CMK (cell line): ENCODE results near the gene DCDC2B.
"Not testable (repeated sequence)": the region's sequence is repeated elsewhere in the genome, so short reads cannot be mapped to it uniquely, and the experiment has no call there.

ENCODE experiments used
- DNase-seq: peaks from one replicate; pipeline ENCODE4 v3.0.0-alpha.2; 2010; ENCODE audit warnings: low read depth

The DCDC2B gene

DNA sequence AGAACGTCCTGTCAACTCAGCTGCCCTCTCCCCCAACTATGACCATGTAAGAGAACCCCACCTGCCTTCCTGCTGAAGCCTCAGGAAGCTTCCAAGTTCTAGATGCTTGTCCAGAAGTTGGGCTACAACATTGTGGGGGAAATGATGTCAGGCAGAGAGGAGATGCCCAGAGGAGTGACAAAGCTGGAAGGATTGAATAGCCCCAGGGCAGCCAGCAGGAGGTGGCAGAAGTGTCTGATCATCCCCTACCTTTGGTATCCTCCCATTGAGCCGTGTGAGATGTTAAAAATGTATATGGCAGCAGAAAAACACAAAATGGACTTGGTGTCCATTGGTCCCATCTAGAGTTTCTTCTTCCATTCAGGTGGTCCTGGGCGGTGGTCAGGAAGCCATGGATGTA, 19.9 kb downstream of the DCDC2B start:
- DNase-seq = no peak

- no peak for DNase-seq
Observed at GRCh38 chr1:32231843-32232432, 23.0 kb downstream of the DCDC2B start.

DNA sequence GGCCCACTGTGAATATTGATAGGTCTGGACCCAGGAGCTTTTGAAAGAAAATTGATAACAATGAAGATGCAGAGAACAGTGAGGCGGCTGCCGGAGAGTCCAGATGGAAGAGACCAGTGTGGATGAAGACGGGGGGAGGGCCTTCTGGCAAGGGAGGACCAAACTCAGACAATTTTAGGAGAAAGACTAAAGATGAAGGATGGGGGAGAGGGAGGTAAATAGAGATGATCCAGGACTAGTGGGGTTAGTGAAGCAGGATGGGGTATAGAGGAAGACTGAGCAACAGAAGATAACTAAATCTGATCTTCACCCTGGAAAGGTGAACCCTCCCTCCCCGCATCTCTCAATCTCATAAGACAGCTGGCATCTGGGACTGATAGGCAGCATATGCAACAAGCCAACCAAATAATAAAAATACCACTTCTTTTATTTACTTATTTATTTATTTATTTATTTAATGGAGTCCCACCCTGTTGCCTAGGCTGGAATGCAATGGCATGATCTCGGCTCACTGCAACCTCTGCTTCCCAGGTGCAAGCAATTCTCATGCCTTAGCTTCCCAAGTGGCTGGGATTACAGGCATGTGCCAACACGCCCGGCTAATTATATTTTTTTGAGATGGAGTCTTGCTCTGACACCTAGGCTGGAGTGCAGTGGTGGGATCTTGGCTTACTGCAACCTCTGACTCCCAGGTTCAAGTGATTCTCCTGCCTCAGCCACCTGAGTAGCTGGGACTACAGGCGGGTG, 23.8 kb downstream of the DCDC2B start:
- DNase-seq = no peak

GRCh38 chr1:32234792-32235191, 25.9 kb downstream of the DCDC2B start:
- no peak for DNase-seq

- no peak for DNase-seq
Observed at GRCh38 chr1:32239337-32239736, 30.4 kb downstream of the DCDC2B start.

DNA sequence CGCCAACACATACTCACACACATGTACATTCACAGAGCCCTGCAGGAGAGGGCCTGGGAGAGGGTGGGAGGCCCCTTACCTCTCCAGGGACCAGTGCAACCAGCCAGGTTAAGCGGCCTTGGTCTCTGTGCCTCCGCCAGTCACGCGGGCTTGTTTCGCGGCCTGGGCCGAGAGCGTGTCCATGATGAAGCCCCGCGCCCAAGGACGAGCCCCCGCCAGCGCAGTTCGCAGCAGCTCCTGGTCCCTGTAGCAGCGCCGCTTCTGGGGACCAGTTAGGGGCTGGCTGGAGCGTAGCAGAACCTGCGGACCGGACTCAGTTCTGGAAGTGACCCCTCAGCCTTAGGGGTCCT, 30.9 kb downstream of the DCDC2B start:
- DNase-seq = no peak

- no peak for DNase-seq
Observed at GRCh38 chr1:32240140-32240951, 31.5 kb downstream of the DCDC2B start.

DNA sequence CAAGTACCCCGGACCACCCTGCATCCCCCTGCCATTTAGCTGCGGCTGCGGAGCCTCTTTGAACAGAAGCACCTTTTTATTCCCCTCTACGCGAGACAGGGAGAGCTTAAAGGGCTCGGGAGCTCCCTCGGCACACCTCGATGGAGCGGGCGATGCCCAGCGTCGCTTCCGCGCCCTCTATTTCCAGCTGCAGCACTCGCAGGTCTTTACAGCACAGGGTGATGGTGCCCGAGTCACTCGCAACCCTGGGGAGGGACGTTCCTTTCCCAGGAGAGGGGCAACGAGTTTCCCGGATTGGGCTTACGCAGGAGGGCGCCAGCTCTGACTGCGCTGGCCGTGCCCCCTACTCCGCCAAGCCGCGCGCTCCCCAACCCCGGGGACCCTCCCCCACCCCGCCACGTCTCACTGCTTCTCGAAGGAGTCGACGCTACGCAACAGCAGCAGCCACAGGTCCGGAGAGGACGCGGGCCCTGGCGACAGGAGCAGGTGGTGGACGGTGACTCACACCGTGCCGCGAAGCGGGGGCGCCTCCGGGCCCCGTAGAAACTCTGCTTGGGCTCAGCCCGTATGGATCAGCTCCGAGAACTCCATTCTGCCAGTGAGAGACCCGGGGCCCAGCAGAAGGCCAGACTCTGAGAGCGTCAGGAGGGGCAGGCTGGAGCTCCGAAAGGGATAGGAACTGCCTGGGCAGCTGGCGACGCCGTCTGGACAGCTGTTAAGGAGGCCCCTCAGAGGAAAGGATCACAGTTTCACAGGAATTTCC, 32.3 kb downstream of the DCDC2B start:
- DNase-seq = no peak

GRCh38 chr1:32242341-32242851, 33.5 kb downstream of the DCDC2B start:
- no peak for DNase-seq

DNA sequence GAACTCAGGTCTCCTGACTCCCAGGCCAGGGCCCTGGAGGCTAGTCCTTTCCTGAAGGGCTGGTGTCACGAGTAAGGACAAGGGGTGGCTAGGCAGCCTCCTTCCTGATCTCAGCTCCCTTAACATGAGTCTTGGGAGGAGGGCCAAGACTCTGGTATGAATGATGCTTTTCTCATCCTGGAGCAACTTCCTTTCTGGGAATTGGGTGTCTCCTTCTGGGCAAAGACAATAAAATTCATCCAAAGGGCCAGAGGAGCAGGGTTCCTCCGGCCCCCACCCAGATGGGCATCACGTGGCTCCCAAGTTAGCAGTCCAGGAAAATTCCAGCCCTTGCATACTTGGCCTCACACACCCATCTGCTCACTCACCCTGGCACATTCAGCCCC, 38.0 kb downstream of the DCDC2B start, which contains the start of gene FAM167B:
FAM167B (plus strand) TSS at position 335 of the 386 bp plus-strand sequence. CDS start 200 bp downstream, outside the sequence.
- DNase-seq = no peak

DNA sequence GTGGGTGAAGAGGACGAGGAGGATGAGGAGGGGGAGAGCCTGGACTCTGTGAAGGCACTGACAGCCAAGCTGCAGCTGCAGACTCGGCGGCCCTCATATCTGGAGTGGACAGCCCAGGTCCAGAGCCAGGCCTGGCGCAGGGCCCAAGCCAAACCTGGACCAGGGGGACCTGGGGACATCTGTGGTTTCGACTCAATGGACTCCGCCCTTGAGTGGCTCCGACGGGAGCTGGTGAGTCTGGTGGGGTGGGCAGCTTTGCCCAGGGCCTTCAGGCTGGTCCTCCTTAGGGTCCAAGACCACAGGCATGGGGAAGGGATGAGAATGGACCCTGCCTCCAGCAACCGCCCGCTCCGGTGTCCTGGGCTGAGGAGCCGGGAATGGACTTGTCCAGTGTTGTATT, 38.6 kb downstream of the DCDC2B start:
- no peak for DNase-seq

GRCh38 chr1:32247983-32248889, 39.3 kb downstream of the DCDC2B start:
- DNase-seq = peak; percentile 44

GRCh38 chr1:32249831-32250525, 41.1 kb downstream of the DCDC2B start:
- no peak for DNase-seq

DNA sequence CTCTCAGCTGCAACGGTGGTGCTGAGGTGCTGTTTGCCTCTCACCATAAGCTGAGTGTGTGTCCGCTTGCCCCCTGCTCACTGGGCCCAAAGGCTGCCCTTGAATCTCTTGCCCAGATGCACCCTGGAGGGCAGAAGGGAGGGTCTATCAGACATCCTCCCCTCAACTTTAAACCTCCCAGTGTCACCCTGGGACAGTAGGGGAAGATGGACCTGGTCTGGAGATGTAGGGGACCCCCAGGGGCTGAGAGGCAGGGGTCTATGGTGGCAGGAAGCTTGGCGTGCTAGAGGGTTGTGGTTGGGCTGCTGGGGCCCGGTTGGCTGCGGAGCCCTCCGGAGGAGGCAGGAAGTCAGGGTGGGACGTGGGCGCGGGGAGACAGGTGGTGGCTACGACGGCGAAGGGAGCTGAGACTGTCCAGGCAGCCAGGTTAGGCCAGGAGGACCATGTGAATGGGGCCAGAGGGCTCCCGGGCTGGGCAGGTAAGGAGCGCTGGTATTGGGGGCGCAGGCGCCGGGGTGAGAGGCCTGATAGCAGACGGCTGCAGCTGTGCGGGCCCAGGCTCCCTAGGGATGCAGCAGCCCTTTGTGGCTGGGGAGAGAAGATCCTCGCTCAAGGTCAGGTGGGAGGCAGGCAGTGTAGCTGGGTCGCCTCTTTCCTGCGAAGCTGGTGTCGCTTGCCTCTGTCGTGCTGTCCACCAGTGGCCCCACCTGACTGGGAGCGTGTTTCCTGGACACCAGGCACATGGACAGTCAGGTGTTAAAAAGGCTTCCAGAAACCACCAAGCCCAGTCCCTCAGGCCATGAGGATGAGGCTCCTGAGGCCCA, 42.2 kb downstream of the DCDC2B start, which contains the start of gene LCK:
LCK (plus strand) TSS at position 373 of the 824 bp plus-strand sequence. CDS start 23,065 bp downstream, outside the sequence.
- DNase-seq = no peak

DNA sequence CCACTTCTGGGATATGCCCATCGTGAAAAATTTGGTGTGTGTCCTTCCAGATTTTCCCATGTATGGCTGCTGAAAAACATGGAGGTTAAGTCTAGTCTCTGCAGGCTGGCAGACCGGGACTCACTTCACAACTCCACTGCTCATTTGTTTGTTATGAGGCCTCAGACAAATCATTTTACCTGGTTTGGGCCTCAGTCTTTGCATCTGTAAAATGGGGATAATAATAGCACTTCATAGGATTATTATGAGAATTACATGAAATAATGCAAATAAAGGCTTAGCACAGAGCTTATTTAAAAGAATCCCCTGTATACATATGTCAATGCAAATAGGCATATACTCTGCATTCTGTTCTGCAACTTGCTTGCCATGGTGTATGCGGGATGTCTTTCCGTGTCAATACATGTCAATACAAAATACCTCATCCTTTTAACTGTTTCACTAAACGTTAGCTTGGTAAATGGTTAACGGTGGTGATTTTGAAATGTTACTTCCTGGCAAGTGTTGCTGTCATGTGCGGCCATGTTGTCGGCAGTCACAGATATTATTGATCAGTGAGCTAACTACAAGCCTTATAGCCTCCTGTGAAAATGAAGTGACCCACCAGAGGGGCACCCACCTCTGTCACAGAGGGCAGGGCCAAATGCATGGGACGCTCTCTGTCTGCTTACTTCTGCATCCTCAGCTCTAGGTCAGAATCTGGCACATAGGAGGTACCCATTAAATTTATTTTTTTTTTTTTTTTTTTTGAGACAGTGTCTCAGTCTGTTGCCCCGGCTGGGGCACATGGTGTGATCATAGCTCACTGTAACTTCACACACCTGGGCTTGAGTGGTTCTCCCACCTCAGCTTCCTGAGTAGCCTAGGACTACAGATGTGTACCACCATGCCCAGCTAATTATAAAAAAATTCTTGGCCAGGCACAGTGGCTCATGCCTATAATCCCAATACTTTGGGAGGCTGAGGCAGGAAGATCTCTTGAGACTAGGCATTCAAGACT, 46.5 kb downstream of the DCDC2B start:
- DNase-seq = no peak

- no peak for DNase-seq
Observed at GRCh38 chr1:32256473-32257226, 47.8 kb downstream of the DCDC2B start.

DNA sequence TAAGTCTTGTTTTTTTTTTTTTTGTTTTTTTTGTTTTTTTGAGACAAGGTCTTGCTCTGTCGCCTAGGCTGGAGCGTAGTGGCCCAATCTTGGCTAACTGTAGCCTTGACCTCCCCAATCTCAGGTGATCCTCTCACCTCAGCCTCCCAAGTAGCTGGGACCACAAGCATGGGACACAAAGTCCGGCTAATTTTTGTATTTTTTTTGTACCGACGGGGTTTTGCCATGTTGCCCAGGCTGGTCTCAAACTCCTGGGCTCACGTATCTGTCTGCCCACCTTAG, 48.3 kb downstream of the DCDC2B start:
- no peak for DNase-seq

DNA sequence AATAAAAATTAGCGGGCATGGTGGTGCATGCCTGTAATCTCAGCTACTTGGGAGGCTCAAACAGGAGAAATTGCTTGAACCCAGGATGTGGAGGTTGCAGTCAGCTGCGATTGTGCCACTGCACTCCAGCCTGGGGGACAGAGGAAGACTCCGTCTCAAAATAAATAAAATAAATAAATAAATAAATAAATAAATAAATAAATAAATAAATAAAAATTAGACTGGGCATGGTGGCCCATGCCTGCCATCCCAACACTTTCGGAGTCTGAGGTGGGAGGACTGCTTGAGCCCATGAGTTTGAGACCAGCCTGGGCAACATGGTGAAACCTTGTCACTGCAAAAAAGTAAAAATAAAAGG, 54.3 kb downstream of the DCDC2B start:
- DNase-seq = not testable (repeated sequence)
